Brain microvascular endothelial cell (primary cell): ENCODE data around the gene ITPK1.

Experiments used
- DNase-seq: peaks from one replicate; pipeline ENCODE4 v3.0.0-alpha.2; 2020
- H3K27ac ChIP-seq: fragments of 250-450 bp; sonication (Bioruptor Pico); 2 replicates; pipeline ENCODE4 v1.5.1; 2020; ENCODE audit warnings: mild to moderate bottlenecking, moderate library complexity
- H3K27me3 ChIP-seq: fragments of 250-450 bp; sonication (Bioruptor Pico); replicated peaks from 2 replicates; pipeline ENCODE4 v1.5.1; 2020; ENCODE audit warnings: mild to moderate bottlenecking
- H3K36me3 ChIP-seq: fragments of 250-450 bp; sonication (Bioruptor Pico); replicated peaks from 2 replicates; pipeline ENCODE4 v1.5.1; 2020; ENCODE audit warnings: mild to moderate bottlenecking
- H3K4me3 ChIP-seq: 2 replicates; pipeline ENCODE4 v1.5.1; 2011; ENCODE audit warnings: low read depth, mild to moderate bottlenecking, control low read depth, low read length, moderate library complexity
- in situ Hi-C: cut with HindIII; loops from 2 replicates; pipeline ENCODE4 v1.10.0; 2017; ENCODE audit warnings: low sequenced_read_pairs, low pct_ligation_motif_present
- TF ChIP-seq, protein P1 (sequence below): IDR thresholded peaks from 2 replicates; pipeline ENCODE4 v1.5.1; 2011; ENCODE audit warnings: low read depth, mild to moderate bottlenecking, moderate library complexity, low read length, control low read depth, inconsistent platforms; ENCODE audit errors: missing control alignments

ITPK1 gene

GRCh38 chr14:93046705-93047050 lies 69.0 kb downstream of the ITPK1 start:
- H3K27ac ChIP-seq = no peak overlapping the region
- in situ Hi-C loops = no loop called here
- DNase-seq = no peak

DNA sequence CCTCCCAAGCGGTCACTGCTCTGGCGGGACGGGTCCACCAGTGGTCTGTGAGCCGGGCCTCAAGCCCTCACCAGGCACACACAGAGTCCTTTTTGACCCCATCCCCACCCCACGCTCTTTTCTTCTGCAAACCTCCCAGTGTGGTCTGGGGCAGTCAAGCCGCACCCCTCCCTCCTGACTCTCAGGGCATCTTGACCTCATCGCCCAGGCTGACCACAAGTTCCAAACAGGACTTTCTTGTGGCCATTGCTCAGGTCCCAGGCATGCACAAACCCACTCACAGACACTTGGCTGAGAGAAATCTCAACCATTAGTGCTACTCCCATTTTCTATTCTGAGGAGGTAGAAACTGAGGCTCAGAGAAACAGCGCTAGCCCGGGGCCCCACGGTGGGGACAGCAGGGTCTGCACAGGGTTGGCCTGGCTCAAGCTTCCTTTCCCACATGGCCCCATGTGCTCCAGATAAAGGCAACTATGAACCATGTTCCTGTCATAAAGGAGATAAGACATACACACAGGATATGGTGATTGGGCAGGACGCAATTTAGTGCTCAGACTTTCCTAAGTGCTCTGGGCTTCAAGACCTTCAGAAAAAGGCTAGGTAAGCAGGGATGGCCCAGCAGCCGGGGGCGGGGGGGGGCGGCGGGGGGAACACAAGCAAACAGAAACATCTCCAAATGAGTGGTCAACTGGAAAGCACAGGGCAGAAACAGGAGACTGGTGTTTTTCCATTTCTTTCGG lies 69.6 kb downstream of the ITPK1 start:
- Histone ChIP-seq H3K27me3 (no peaks in the 10 kb centered on the region), H3K27ac (no peak overlapping the region), H3K36me3 (no peaks in the 10 kb centered on the region), H3K4me3 (no peak overlapping the region)
- in situ Hi-C loops = no loop called here
- DNase-seq = peak; percentile 68
- TF ChIP-seq, protein P1, sequence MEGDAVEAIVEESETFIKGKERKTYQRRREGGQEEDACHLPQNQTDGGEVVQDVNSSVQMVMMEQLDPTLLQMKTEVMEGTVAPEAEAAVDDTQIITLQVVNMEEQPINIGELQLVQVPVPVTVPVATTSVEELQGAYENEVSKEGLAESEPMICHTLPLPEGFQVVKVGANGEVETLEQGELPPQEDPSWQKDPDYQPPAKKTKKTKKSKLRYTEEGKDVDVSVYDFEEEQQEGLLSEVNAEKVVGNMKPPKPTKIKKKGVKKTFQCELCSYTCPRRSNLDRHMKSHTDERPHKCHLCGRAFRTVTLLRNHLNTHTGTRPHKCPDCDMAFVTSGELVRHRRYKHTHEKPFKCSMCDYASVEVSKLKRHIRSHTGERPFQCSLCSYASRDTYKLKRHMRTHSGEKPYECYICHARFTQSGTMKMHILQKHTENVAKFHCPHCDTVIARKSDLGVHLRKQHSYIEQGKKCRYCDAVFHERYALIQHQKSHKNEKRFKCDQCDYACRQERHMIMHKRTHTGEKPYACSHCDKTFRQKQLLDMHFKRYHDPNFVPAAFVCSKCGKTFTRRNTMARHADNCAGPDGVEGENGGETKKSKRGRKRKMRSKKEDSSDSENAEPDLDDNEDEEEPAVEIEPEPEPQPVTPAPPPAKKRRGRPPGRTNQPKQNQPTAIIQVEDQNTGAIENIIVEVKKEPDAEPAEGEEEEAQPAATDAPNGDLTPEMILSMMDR = no peak

More at GRCh38 chr14:93046705-93047050, 69.0 kb downstream of the ITPK1 start:
- TF ChIP-seq, protein P1 = no peak
- Histone ChIP-seq H3K4me3 (no peak overlapping the region), H3K27me3 (no peaks in the 10 kb centered on the region), H3K36me3 (no peaks in the 10 kb centered on the region)

GRCh38 chr14:93045211-93045674 lies 70.5 kb downstream of the ITPK1 start:
- DNase-seq = no peak
- TF ChIP-seq, protein P1 = no peak
- Histone ChIP-seq H3K36me3 (no peaks in the 10 kb centered on the region), H3K4me3 (no peak overlapping the region), H3K27me3 (no peaks in the 10 kb centered on the region), H3K27ac (no peak overlapping the region)
- in situ Hi-C loops = no loop called here

DNA sequence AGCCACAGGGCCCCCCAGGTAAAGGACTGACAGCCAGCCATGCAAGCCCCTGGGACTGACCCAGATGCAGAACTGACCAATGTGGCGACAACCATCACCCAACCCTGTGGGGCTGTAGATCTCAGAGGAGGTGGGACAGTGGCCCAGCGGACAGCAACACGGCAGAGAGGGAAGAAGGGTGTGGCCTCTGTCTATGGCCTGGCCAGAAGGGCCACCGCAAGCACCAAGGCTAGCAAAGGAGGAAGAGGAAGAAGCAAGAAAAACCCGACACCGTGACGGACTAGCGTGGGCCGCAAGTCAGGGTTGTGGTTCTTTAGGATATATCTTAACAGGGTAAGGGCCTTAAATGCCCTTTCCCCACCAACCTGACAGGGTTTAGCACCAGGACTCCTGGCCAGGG lies 71.2 kb downstream of the ITPK1 start:
- DNase-seq = no peak

GRCh38 chr14:93044121-93044520 lies 71.6 kb downstream of the ITPK1 start:
- TF ChIP-seq, protein P1 = no peak
- Histone ChIP-seq H3K27me3 (no peaks in the 10 kb centered on the region), H3K36me3 (no peaks in the 10 kb centered on the region), H3K4me3 (no peak overlapping the region), H3K27ac (no peak overlapping the region)
- in situ Hi-C loops = no loop called here
- DNase-seq = no peak

More for the DNA sequence above, 71.2 kb downstream of the ITPK1 start:
- in situ Hi-C loops = no loop called here
- H3K36me3 ChIP-seq = no peaks in the 10 kb centered on the region
- no peaks in the 10 kb centered on the region for H3K27me3 ChIP-seq
- no peak overlapping the region for H3K4me3 ChIP-seq
- TF ChIP-seq, protein P1 = no peak
- no peak overlapping the region for H3K27ac ChIP-seq
